K562 (cell line): ENCODE data around the gene SH3BP5. TPM values are rescaled to one million over a fixed set of nuclear protein-coding genes. Genes with fewer than 3 reads are reported as not detected.

Experiments
- ARID3B ChIP-seq: fragments of 250-450 bp; sonication (Bioruptor Pico); IDR thresholded peaks from 2 replicates; pipeline ENCODE4 v1.4.0; 2020; ENCODE audit warnings: borderline replicate concordance
- DLX4 ChIP-seq: fragments of 250-450 bp; sonication (Bioruptor Pico); IDR thresholded peaks from 2 replicates; pipeline ENCODE4 v1.6.1; 2021; ENCODE audit warnings: mild to moderate bottlenecking
- E2F8 ChIP-seq: fragments of 450-650 bp; IDR thresholded peaks from 2 replicates; pipeline ENCODE4 v1.7.1; 2018; ENCODE audit warnings: mild to moderate bottlenecking, low read depth; ENCODE audit not compliant: partially characterized antibody
- EHMT2 ChIP-seq: fragments of 450-650 bp; IDR thresholded peaks from 2 replicates; pipeline ENCODE4 v1.6.1; 2018; ENCODE audit warnings: antibody characterized with exemption
- ERF ChIP-seq: fragments of 450-650 bp; formaldehyde crosslinking; IDR thresholded peaks from 2 replicates; pipeline ENCODE4 v1.4.0; 2020; ENCODE audit warnings: mild to moderate bottlenecking, mixed read lengths
- ESRRB ChIP-seq: fragments of 250-450 bp; sonication (Bioruptor Pico); IDR thresholded peaks from 2 replicates; pipeline ENCODE4 v1.5.0; 2020; ENCODE audit warnings: mild to moderate bottlenecking, moderate library complexity, borderline replicate concordance
- GABPB1 ChIP-seq: sonication (generic); formaldehyde crosslinking; IDR thresholded peaks from 2 replicates; pipeline ENCODE4 v1.8.0; 2022; ENCODE audit warnings: mild to moderate bottlenecking, missing genetic modification reagents
- MCM7 ChIP-seq, 2 experiments: fragments of 450-650 bp; IDR thresholded peaks; 2 replicates each; pipeline ENCODE4 v1.6.1; 2016 to 2018
- MEIS2 ChIP-seq: fragments of 450-650 bp; IDR thresholded peaks from 2 replicates; pipeline ENCODE4 v1.6.1; 2014; ENCODE audit warnings: mild to moderate bottlenecking; ENCODE audit not compliant: partially characterized antibody
- NFE2 ChIP-seq: IDR thresholded peaks from 2 replicates; pipeline ENCODE4 v1.6.1; 2014; ENCODE audit warnings: antibody characterized with exemption, low read depth
- NR2C2 ChIP-seq, 2 experiments: fragments of 200-800 bp in 1 of 2; sonication (Bioruptor generic) in 1 of 2; sonication (generic) in 1 of 2; formaldehyde crosslinking in 1 of 2; IDR thresholded peaks; 2 replicates each; pipeline versions ENCODE4 v1.6.1 to v1.8.0; 2016 to 2022; ENCODE audit warnings: mild to moderate bottlenecking in 1 of 2, missing compliant biosample characterization in 1 of 2, missing genetic modification characterization in 1 of 2, missing genetic modification reagents in 1 of 2
- POLR2AphosphoS2 ChIP-seq: IDR thresholded peaks from 2 replicates; pipeline ENCODE4 v1.6.1; 2012; ENCODE audit warnings: low read length, improper control_type of control experiment
- SMAD2 ChIP-seq: fragments of 150-350 bp; IDR thresholded peaks from 2 replicates; pipeline ENCODE4 v1.6.1; 2014; ENCODE audit warnings: low read depth, mild to moderate bottlenecking, low read length
- TCF15 ChIP-seq: fragments of 250-450 bp; sonication (Bioruptor Pico); IDR thresholded peaks from 2 replicates; pipeline ENCODE4 v1.8.0; 2022; ENCODE audit warnings: moderate library complexity, mild to moderate bottlenecking, inconsistent platforms
- ZNF174 ChIP-seq: fragments of 250-450 bp; sonication (Bioruptor Pico); IDR thresholded peaks from 2 replicates; pipeline ENCODE4 v1.4.0; 2020; ENCODE audit warnings: mild to moderate bottlenecking
- ZNF431 ChIP-seq: sonication (generic); formaldehyde crosslinking; IDR thresholded peaks from 2 replicates; pipeline ENCODE4 v1.8.0; 2022; ENCODE audit warnings: mild to moderate bottlenecking, missing genetic modification reagents
- ZNF445 ChIP-seq: fragments of 250-450 bp; sonication (Bioruptor Pico); IDR thresholded peaks from 2 replicates; pipeline ENCODE4 v1.4.0; 2020; ENCODE audit warnings: low read depth, mild to moderate bottlenecking, moderate library complexity
- ZNF512 ChIP-seq: IDR thresholded peaks from 2 replicates; pipeline ENCODE4 v1.6.1; 2016; ENCODE audit warnings: missing genetic modification characterization, missing compliant biosample characterization
- polyA plus RNA-seq, 8 experiments: library from polyadenylated mRNA; depleted of rRNA in 4 of 8; stranded (reverse) in 5 of 8; unstranded in 3 of 8; fragments of >200 nt; fragmentation: Nextera tagmentation in 2 of 8; fragmentation: Illumina TruSeq in 1 of 8; extraction: Ambion mirVana in 2 of 8; extraction: Trizol in 1 of 8; gene quantifications; 2 replicates each; pipeline versions ENCODE4 v1.2.1 to v1.2.3, GENCODE V29; 2011 to 2014; ENCODE audit warnings: inconsistent platforms in 1 of 8, missing spikeins in 1 of 8
- total RNA-seq, 7 experiments: library from RNA; depleted of rRNA in 6 of 7; stranded (reverse); fragments of >200 nt in 6 of 7; fragmentation: Illumina TruSeq in 2 of 7; extraction: Trizol in 2 of 7; gene quantifications; 2 replicates each; pipeline versions ENCODE4 v1.2.1 to v1.2.3, GENCODE V29; 2011 to 2021; ENCODE audit warnings: low replicate concordance in 1 of 7

The SH3BP5 gene
- total and polyA plus RNA-seq, 9 of the 15 experiments (the other 6 are each of a cell fraction or from before 2014, with no cell fraction given) = 2.9 to 29.0 (median 14.9) TPM

- no peak for TF ChIP-seq ZNF512
- no peak for TF ChIP-seq MCM7 (IDR thresholded peaks at IDR 0.05)
- TF ChIP-seq TCF15 = no peak
- peak; percentile 84 for TF ChIP-seq GABPB1 (CRISPR knock-in tag)
- TF ChIP-seq ZNF174 (CRISPR knock-in tag) = no peak
- TF ChIP-seq ARID3B (CRISPR knock-in tag) = no peak
- peak; percentile 42; the same call in 1 of the 2 replicates for TF ChIP-seq ZNF431
- TF ChIP-seq SMAD2 = no peak
- TF ChIP-seq MEIS2 = peak; percentile 94
- peak; percentile 74; the same call in 1 of the 2 replicates for TF ChIP-seq NR2C2 (CRISPR knock-in tag; IDR thresholded peaks at IDR 0.05)
- TF ChIP-seq NR2C2 (tag; IDR thresholded peaks at IDR 0.05) = peak; percentile 73
- no peak for TF ChIP-seq ERF (CRISPR knock-in tag)
- TF ChIP-seq ESRRB = no peak
- 0 out of 2 replicates have a peak, but pooled peaks have one; percentile 15 for TF ChIP-seq ZNF445
- TF ChIP-seq EHMT2 = no peak
- no peak for TF ChIP-seq E2F8
- TF ChIP-seq POLR2AphosphoS2 = no peak
- TF ChIP-seq DLX4 (CRISPR knock-in tag) = no peak
- peak; percentile 100 for TF ChIP-seq NFE2
Measured at GRCh38 chr3:15269091-15269989, 63.0 kb downstream of the SH3BP5 start (continued).
